Naive B cell (primary cell): Measurements from ENCODE around the gene AMOTL2. TPM values are rescaled to one million over a fixed set of nuclear protein-coding genes. Genes with fewer than 3 reads are reported as not detected.

Experiments used
- ATAC-seq, 2 donors: fragments of 150-1000 bp; cut with Tn5 transposase; 2 replicates each; pipeline ENCODE4 v1.10.0; 2021; ENCODE audit warnings: low read depth in 2 of 2, mild to moderate bottlenecking in 2 of 2, moderate library complexity in 2 of 2
- DNase-seq: peaks from one replicate; pipeline ENCODE4 v3.0.0; 2022
- H3K27ac Mint-ChIP-seq, 6 donors: one replicate each; pipeline ENCODE4 v1.8.0; 2020 to 2022; ENCODE audit warnings: mild to moderate bottlenecking in 6 of 6, mixed read lengths in 6 of 6, moderate library complexity in 5 of 6, inconsistent platforms in 2 of 6
- H3K27me3 Mint-ChIP-seq, 3 donors: one replicate each; pipeline ENCODE4 v1.8.0; 2021 to 2022; ENCODE audit warnings: mixed read lengths in 3 of 3, mild to moderate bottlenecking in 1 of 3
- H3K36me3 Mint-ChIP-seq, 2 donors: one replicate each; pipeline ENCODE4 v1.8.0; 2020 to 2022; ENCODE audit warnings: mixed read lengths in 2 of 2, inconsistent platforms in 1 of 2, mild to moderate bottlenecking in 1 of 2
- H3K4me1 Mint-ChIP-seq, 3 donors: one replicate each; pipeline ENCODE4 v1.8.0; 2020 to 2022; ENCODE audit warnings: mixed read lengths in 3 of 3, inconsistent platforms in 1 of 3, mild to moderate bottlenecking in 1 of 3, moderate library complexity in 1 of 3
- H3K4me3 Mint-ChIP-seq, 8 donors: one replicate each; pipeline ENCODE4 v1.8.0; 2020 to 2022; ENCODE audit warnings: mild to moderate bottlenecking in 8 of 8, mixed read lengths in 8 of 8, moderate library complexity in 8 of 8, inconsistent platforms in 2 of 8
- H3K9me3 Mint-ChIP-seq, 7 donors: one replicate each; pipeline ENCODE4 v1.8.0; 2020 to 2022; ENCODE audit warnings: mixed read lengths in 7 of 7, mild to moderate bottlenecking in 5 of 7, inconsistent platforms in 2 of 7, moderate library complexity in 1 of 7
- polyA plus RNA-seq, 6 donors: library from polyadenylated mRNA; unstranded; fragments of 300-500 nt; fragmentation: Illumina TruSeq; gene quantifications; one replicate each; pipeline ENCODE4 v1.2.3, GENCODE V29; 2021; ENCODE audit warnings: low read depth in 6 of 6

The AMOTL2 gene
- not detected for polyA plus RNA-seq

- Mint-ChIP-seq H3K9me3 (peaks cover 0 to 3% (median 0%) of the 10 kb centered on the region in 7 donors), H3K27ac (peak within 1 kb of the TSS in 1 of 6 donors; percentile 27), H3K27me3 (peaks cover 37 to 77% (median 72%) of the 10 kb centered on the region in 3 donors), H3K4me3 (peak within 1 kb of the TSS; percentile 19 to 86 (median 70)), H3K4me1 (peaks cover 11 to 17% (median 12%) of the 10 kb centered on the region in 3 donors), H3K36me3 (no peaks in the 10 kb centered on the region)
- DNase-seq (no peak), ATAC-seq (no peak)
These were observed at the start of gene AMOTL2 for GRCh38 chr3:134374105-134374790. TSS of gene AMOTL2 (minus strand) at chr3:134374447. CDS start at chr3:134371433, 3,014 bp downstream.

DNA sequence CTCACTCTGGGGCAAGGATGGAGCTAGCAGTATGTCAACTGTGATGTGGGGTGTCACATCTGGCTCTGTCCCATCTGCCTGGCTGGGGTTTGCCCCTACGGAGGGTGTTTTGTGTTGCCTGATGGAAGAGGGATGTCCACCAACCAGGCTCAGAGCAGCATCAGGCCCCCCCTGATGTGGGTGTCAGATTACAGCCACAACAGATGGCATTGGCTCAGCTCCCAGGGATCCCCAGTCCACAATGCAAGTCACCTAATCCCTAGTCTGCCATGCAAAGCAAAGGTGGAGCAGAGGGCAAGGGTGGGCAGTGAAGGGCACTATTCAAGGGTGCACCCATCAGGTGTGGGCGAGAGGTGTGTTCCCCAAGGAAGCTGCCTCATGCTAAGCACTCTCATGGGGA, 48.9 kb upstream of the AMOTL2 start:
- Mint-ChIP-seq H3K4me3 (no peak overlapping the region), H3K36me3 (no peaks in the 10 kb centered on the region), H3K27me3 (peaks cover 12 to 19% (median 14%) of the 10 kb centered on the region in 3 donors), H3K9me3 (no peaks in the 10 kb centered on the region), H3K4me1 (no peaks in the 10 kb centered on the region), H3K27ac (no peak overlapping the region)
- ATAC-seq (no peak), DNase-seq (no peak)

GRCh38 chr3:134419960-134420321, 45.7 kb upstream of the AMOTL2 start:
- ATAC-seq (no peak), DNase-seq (no peak)
- H3K4me3 Mint-ChIP-seq = no peak overlapping the region
- H3K27me3 Mint-ChIP-seq = peaks cover 10 to 19% (median 14%) of the 10 kb centered on the region in 3 donors
- no peaks in the 10 kb centered on the region for H3K36me3 Mint-ChIP-seq
- no peak overlapping the region for H3K27ac Mint-ChIP-seq
- H3K4me1 Mint-ChIP-seq = no peaks in the 10 kb centered on the region
- H3K9me3 Mint-ChIP-seq = peaks cover 0 to 3% (median 0%) of the 10 kb centered on the region in 7 donors

DNA sequence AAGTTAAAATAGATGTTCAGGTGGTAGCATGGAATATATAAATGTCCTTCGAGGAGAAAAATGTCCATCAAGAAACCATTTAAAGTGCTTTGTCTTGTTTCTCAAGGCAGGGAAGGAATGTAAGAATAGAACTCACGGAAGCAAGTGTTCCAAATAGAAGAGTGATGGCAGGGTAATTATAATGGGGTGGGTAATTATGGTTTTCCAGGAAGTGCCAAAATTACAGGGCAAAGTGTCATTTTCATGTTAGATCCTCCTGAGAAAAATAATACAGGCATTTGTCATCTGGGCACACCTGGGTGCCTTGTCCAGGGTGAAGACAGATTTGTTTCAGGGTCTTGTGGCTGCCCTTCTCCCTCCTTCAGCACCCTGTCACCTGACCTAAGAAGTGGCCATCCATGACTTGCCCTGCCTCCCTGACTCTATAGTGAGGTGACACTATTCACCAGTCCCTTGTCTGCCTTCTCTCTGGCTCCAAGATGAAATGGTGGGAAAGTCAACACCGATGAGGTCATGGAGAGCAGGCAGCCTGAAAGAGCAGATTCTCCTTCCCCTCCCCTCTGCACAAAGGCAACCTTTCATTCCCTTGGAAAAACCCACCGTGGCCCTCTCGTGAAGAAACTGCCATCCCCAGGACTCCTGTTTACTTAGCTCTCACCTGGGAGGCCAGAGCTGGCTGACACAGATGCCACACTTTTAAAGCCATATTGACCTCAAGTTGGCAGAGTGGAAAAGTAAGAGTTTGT, 45.1 kb upstream of the AMOTL2 start:
- Mint-ChIP-seq H3K27me3 (peaks cover 4 to 19% (median 14%) of the 10 kb centered on the region in 3 donors), H3K4me3 (no peak overlapping the region), H3K27ac (no peak overlapping the region), H3K9me3 (peaks cover 0 to 8% (median 0%) of the 10 kb centered on the region in 7 donors), H3K4me1 (no peaks in the 10 kb centered on the region), H3K36me3 (no peaks in the 10 kb centered on the region)
- ATAC-seq (no peak), DNase-seq (no peak)

DNA sequence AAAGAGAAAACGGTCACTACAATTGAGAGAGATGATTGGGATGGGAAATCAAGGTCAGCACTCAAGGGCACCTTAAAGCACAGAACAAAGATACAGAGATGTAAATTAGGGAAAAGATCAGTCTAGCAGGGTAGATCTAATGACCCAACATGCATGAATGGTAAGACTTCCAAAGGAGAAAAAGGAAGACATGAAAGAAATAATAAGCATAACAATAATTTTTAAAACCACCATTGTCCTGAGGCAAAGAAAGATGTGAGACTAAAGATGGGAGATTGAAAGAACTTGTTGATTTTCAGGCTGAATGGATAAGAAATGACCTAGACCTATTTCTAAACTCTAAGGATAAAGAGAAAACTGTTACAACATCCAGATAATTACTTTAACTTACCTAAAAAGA, 34.8 kb upstream of the AMOTL2 start:
- Mint-ChIP-seq H3K36me3 (peaks cover 0 to under 1% of the 10 kb centered on the region in 2 donors), H3K4me1 (peaks cover 0 to 6% (median 0%) of the 10 kb centered on the region in 3 donors), H3K9me3 (peaks cover 0 to 2% (median 0%) of the 10 kb centered on the region in 7 donors), H3K27ac (no peak overlapping the region), H3K4me3 (no peak overlapping the region), H3K27me3 (peaks cover 45 to 73% (median 53%) of the 10 kb centered on the region in 3 donors)
- ATAC-seq (no peak), DNase-seq (no peak)

DNA sequence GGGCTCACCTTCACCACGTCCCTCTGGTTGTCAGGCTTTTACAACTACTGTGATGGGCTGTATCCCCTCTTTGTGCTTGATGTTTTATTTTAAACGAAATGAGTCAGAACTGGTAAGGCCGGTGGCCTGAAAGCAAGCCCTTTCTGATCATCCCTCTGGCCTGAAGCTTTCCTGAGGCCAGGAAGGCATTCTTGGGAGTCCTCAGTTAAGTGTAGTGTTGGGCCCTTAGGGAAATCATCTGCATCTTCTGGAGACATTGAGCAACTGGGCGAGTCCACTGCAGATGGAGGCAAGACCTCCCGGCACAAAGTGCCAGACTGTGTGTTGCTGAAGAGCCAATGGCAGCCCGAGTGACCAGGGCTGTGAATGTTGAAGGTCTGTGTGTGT, 33.0 kb upstream of the AMOTL2 start:
- Mint-ChIP-seq H3K4me3 (no peak overlapping the region), H3K4me1 (peaks cover 0 to 6% (median 0%) of the 10 kb centered on the region in 3 donors), H3K9me3 (peaks cover 3 to 18% (median 11%) of the 10 kb centered on the region in 7 donors), H3K27ac (no peak overlapping the region), H3K27me3 (peaks cover 47 to 84% (median 71%) of the 10 kb centered on the region in 3 donors), H3K36me3 (peaks cover 9 to 18% of the 10 kb centered on the region in 2 donors)
- DNase-seq (no peak), ATAC-seq (no peak)

DNA sequence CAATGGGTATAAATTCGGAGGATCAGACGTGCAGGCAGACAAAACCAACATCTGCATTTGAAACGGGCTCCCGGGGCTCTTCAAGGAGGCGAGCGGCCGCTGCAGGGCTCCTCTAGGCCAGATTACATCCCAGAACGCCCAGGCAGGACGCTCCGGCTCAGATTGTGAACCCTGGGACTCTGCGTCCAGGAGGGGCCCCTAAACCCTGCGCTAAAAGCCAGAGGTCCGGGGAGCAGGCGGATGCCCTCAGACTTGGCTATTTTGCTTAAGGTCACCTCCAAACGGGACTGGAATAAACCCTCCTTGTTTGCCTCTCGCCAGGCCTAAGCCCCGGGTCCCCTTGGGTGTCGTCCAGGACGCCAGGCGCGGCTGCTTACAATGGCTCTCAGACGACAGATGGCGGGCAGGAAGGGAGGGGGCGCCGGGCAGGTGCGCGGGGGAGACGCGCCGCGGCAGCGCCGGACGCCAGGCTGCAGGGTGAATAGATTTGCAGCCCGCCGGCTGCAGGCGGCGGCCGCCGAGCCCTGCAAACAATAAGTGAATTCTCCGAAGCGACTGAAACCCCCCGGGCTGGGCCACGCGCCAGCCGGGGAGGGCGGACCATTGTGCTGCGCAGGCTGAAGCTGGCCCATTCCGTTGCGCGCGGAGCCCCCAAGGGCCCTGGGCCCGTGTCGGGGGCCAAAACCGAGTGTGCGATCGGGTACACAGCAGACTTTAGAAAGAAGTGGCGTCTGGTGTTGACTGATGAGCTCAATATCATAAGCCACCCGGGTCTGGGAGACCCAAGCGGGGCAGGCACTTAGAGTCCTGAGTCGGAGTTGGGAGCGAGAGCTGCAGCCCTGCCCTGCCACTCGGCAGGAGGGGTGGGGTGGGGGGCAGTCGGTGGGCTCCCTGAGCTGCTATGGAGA, 32.3 kb upstream of the AMOTL2 start:
- H3K36me3 Mint-ChIP-seq = peaks cover 9 to 24% of the 10 kb centered on the region in 2 donors
- ATAC-seq (no peak), DNase-seq (no peak)
- no peak overlapping the region for H3K4me3 Mint-ChIP-seq
- H3K4me1 Mint-ChIP-seq = peaks cover 0 to 6% (median 0%) of the 10 kb centered on the region in 3 donors
- H3K27me3 Mint-ChIP-seq = peaks cover 49 to 89% (median 72%) of the 10 kb centered on the region in 3 donors
- H3K9me3 Mint-ChIP-seq = peaks cover 10 to 25% (median 17%) of the 10 kb centered on the region in 7 donors
- H3K27ac Mint-ChIP-seq = no peak overlapping the region

DNA sequence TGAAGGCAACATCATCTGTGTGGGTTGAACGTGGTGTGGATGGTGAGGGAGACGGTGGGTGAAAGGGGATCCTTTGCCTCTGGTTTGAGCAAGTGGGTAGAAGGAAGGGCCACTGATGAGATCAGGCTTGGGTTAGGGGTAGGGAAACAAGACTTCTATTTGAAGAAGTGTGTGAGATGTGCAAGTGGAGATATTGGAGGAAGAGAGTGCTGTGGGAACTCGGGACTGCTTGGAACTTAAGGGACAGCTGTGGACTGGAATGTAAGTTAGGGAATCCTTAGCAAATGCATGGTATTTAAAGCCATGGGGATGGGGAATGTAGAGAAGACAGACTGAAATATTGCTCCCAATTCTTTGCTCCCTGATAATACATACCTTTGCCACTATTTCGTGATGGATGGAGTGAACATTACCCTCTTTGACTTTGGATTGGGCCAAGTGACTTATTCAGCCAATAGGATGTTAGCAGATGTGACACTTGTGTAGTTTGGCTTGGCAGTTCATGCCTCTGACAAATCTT, 30.2 kb upstream of the AMOTL2 start:
- H3K36me3 Mint-ChIP-seq = peaks cover 9 to 25% of the 10 kb centered on the region in 2 donors
- peaks cover 0 to 6% (median 0%) of the 10 kb centered on the region in 3 donors for H3K4me1 Mint-ChIP-seq
- peaks cover 58 to 90% (median 66%) of the 10 kb centered on the region in 3 donors for H3K27me3 Mint-ChIP-seq
- peaks cover 11 to 45% (median 21%) of the 10 kb centered on the region in 7 donors for H3K9me3 Mint-ChIP-seq
- no peak overlapping the region for H3K27ac Mint-ChIP-seq
- ATAC-seq (no peak), DNase-seq (no peak)
- H3K4me3 Mint-ChIP-seq = no peak overlapping the region

GRCh38 chr3:134397755-134398154, 23.5 kb upstream of the AMOTL2 start:
- ATAC-seq (no peak), DNase-seq (no peak)
- Mint-ChIP-seq H3K4me1 (no peaks in the 10 kb centered on the region), H3K27me3 (peaks cover 39 to 80% (median 58%) of the 10 kb centered on the region in 3 donors), H3K36me3 (peaks cover 5 to 12% of the 10 kb centered on the region in 2 donors), H3K27ac (no peak overlapping the region), H3K9me3 (peaks cover 8 to 35% (median 12%) of the 10 kb centered on the region in 7 donors), H3K4me3 (no peak overlapping the region)

DNA sequence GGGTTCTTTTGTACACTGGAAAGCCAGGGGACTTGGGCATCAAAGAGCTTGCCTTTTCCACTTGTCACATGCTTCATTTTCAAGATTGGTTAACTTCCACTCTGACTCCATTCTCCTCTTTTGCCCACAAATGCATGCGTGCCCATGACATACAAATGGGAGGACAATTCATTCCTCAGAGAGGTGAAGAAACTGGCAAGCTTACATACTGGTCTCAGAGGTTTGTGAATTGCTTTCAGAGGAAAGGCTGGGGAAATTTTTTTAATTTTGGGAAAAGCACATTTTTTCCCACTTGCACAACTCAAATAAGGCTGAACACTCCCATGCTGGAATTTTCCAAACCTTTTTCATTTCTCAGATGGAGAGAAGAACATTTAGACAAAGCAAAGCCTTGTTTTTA, 20.9 kb upstream of the AMOTL2 start:
- DNase-seq (no peak), ATAC-seq (no peak)
- Mint-ChIP-seq H3K27ac (no peak overlapping the region), H3K36me3 (no peaks in the 10 kb centered on the region), H3K27me3 (peaks cover 37 to 64% (median 61%) of the 10 kb centered on the region in 3 donors), H3K4me1 (no peaks in the 10 kb centered on the region), H3K4me3 (no peak overlapping the region), H3K9me3 (peaks cover 0 to 10% (median under 1%) of the 10 kb centered on the region in 7 donors)

DNA sequence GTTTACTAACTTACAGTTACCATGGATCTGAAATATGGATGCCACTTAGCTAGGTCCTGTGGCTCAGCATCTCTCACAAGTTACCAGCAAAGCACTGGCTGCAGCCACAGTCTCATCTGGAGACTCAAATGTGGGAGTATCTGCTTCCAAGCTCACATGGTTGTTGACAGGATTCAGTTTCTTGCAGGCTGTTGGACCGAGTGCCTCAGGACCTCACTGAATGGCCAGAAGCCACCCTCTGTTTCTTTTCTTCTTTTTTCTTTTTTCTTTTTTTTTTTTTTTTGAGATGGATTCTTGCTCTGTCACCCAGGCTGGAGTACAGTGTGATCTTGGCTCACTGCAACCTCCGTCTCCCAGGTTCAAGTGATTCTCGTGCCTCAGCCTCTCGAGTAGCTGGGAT, 20.1 kb upstream of the AMOTL2 start:
- Mint-ChIP-seq H3K36me3 (no peaks in the 10 kb centered on the region), H3K27ac (no peak overlapping the region), H3K4me1 (no peaks in the 10 kb centered on the region), H3K4me3 (no peak overlapping the region), H3K27me3 (peaks cover 37 to 63% (median 54%) of the 10 kb centered on the region in 3 donors), H3K9me3 (peaks cover 0 to 8% (median 1%) of the 10 kb centered on the region in 7 donors)
- DNase-seq = no peak
- no peak for ATAC-seq

DNA sequence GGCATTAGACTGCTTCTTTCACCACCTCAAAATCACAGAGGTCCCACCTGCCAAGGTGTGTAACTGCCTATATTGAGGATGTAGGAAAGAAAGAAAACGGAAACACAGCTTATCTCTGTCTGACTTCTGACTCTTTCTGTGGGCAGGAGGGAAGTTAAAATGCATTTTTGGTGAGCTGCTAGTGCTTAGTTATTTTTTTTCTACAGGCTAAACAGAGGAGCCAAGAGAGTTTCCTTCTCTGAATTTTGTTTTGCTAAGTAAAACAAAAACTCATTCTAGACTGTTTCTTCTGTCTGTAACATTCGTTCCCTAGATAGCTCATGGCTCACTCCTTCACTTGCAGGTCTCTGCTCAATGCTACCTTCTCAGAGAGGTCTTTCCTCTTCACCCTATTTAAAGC, 18.8 kb upstream of the AMOTL2 start:
- ATAC-seq (no peak), DNase-seq (no peak)
- Mint-ChIP-seq H3K4me3 (no peak overlapping the region), H3K36me3 (no peaks in the 10 kb centered on the region), H3K27me3 (peaks cover 37 to 66% (median 47%) of the 10 kb centered on the region in 3 donors), H3K9me3 (peaks cover 0 to 8% (median 0%) of the 10 kb centered on the region in 7 donors), H3K4me1 (no peaks in the 10 kb centered on the region), H3K27ac (no peak overlapping the region)
